CD14-positive monocyte (primary cell): ENCODE measurements around the gene DENND10. TPM values are rescaled to one million over a fixed set of nuclear protein-coding genes. Genes with fewer than 3 reads are reported as not detected.

Experiments
- DNase-seq, 3 donors: peaks; one replicate each; pipeline ENCODE4 v3.0.0-alpha.2; 2011 to 2022
- H2AFZ ChIP-seq: 2 replicates; pipeline ENCODE4 v1.6.0; 2012; ENCODE audit warnings: mild to moderate bottlenecking, low read depth, low read length, inconsistent platforms; ENCODE audit not compliant: insufficient read depth, poor library complexity, severe bottlenecking
- H3K27ac ChIP-seq, 2 donors: 1 replicate in 1 of 2; 2 replicates in 1 of 2; pipeline ENCODE4 v1.5.1; 2012 to 2013; ENCODE audit warnings: low read length in 2 of 2, control low read depth in 1 of 2, inconsistent platforms in 1 of 2, low read depth in 1 of 2, mild to moderate bottlenecking in 1 of 2
- H3K27me3 ChIP-seq, 2 donors: one replicate each; pipeline versions ENCODE4 v1.6.0 to v1.6.1; 2011 to 2013; ENCODE audit warnings: low read length in 2 of 2; ENCODE audit not compliant: control insufficient read depth in 2 of 2, insufficient read depth in 2 of 2
- H3K36me3 ChIP-seq, 2 donors: replicated peaks in 1 of 2; 1 replicate in 1 of 2; 2 replicates in 1 of 2; pipeline versions ENCODE4 v1.5.1 to v1.6.1; 2012 to 2013; ENCODE audit warnings: low read length in 2 of 2, control low read depth in 1 of 2, inconsistent platforms in 1 of 2, mild to moderate bottlenecking in 1 of 2; ENCODE audit not compliant: insufficient read depth in 2 of 2, control insufficient read depth in 1 of 2
- H3K4me1 ChIP-seq, 2 donors: 1 replicate in 1 of 2; 2 replicates in 1 of 2; pipeline versions ENCODE4 v1.5.1 to v1.6.1; 2012 to 2013; ENCODE audit warnings: low read length in 2 of 2, control low read depth in 1 of 2, inconsistent platforms in 1 of 2, mild to moderate bottlenecking in 1 of 2, moderate library complexity in 1 of 2; ENCODE audit not compliant: insufficient read depth in 2 of 2, control insufficient read depth in 1 of 2
- H3K4me2 ChIP-seq: replicated peaks from 2 replicates; pipeline ENCODE3; 2012; ENCODE audit warnings: low read length, moderate library complexity, mild to moderate bottlenecking; ENCODE audit not compliant: poor library complexity, severe bottlenecking; ENCODE audit errors: extremely low read depth
- H3K4me3 ChIP-seq, 3 experiments: fragments of 200-600 bp in 1 of 3; sonication (generic) in 1 of 3; replicated peaks in 1 of 3; 1 replicate in 2 of 3; 2 replicates in 1 of 3; pipeline ENCODE4 v1.5.1; 2011 to 2013; ENCODE audit warnings: low read length in 3 of 3, mild to moderate bottlenecking in 3 of 3, control low read depth in 2 of 3, low read depth in 2 of 3, inconsistent platforms in 1 of 3, moderate library complexity in 1 of 3
- H3K79me2 ChIP-seq: 2 replicates; pipeline ENCODE4 v1.6.0; 2012; ENCODE audit warnings: mild to moderate bottlenecking, control low read depth, inconsistent platforms, low read length, moderate library complexity; ENCODE audit not compliant: insufficient read depth
- H3K9ac ChIP-seq: 2 replicates; pipeline ENCODE4 v1.6.0; 2017; ENCODE audit warnings: low read length, mild to moderate bottlenecking; ENCODE audit not compliant: insufficient read depth, poor library complexity, severe bottlenecking
- H3K9me3 ChIP-seq, 2 donors: replicated peaks in 1 of 2; 1 replicate in 1 of 2; 2 replicates in 1 of 2; pipeline versions ENCODE4 v1.5.1 to v1.6.1; 2012 to 2013; ENCODE audit warnings: low read length in 2 of 2, control low read depth in 1 of 2; ENCODE audit not compliant: control insufficient read depth in 1 of 2, insufficient read depth in 1 of 2
- H4K20me1 ChIP-seq: 2 replicates; pipeline ENCODE4 v1.6.0; 2012; ENCODE audit warnings: mild to moderate bottlenecking, low read length, control low read depth, moderate library complexity; ENCODE audit not compliant: insufficient read depth
- H3K27ac Mint-ChIP-seq, 7 donors: one replicate each; pipeline ENCODE4 v1.8.0; 2020; ENCODE audit warnings: mild to moderate bottlenecking in 7 of 7, mixed read lengths in 7 of 7, moderate library complexity in 6 of 7, inconsistent platforms in 2 of 7
- H3K27me3 Mint-ChIP-seq, 3 donors: one replicate each; pipeline ENCODE4 v1.8.0; 2021 to 2022; ENCODE audit warnings: low read depth in 3 of 3, mild to moderate bottlenecking in 3 of 3, mixed read lengths in 3 of 3, moderate library complexity in 3 of 3, inconsistent platforms in 1 of 3
- H3K36me3 Mint-ChIP-seq, 2 donors: one replicate each; pipeline ENCODE4 v1.8.0; 2020; ENCODE audit warnings: mixed read lengths in 2 of 2, inconsistent platforms in 1 of 2, mild to moderate bottlenecking in 1 of 2
- H3K4me1 Mint-ChIP-seq: one replicate; pipeline ENCODE4 v1.8.0; 2020; ENCODE audit warnings: mild to moderate bottlenecking, mixed read lengths
- H3K4me3 Mint-ChIP-seq, 2 donors: one replicate each; pipeline ENCODE4 v1.8.0; 2020; ENCODE audit warnings: mild to moderate bottlenecking in 2 of 2, mixed read lengths in 2 of 2, moderate library complexity in 1 of 2
- H3K9me3 Mint-ChIP-seq, 7 donors: one replicate each; pipeline ENCODE4 v1.8.0; 2020 to 2022; ENCODE audit warnings: mixed read lengths in 7 of 7, mild to moderate bottlenecking in 6 of 7, moderate library complexity in 6 of 7, inconsistent platforms in 2 of 7
- WGBS: methylation state at CpG from one replicate; pipeline ENCODE4 v1.1.5; 2013; ENCODE audit warnings: missing lambda C conversion rate; ENCODE audit not compliant: insufficient coverage; 5-methylcytosine and 5-hydroxymethylcytosine counted together
- intact Hi-C, 2 donors: fragments of 100-400 bp; cut with micrococcal nuclease; formaldehyde crosslinking; loops; one replicate each; pipeline versions ENCODE4 v1.15.0 to v1.15.1; 2023
- polyA plus RNA-seq, 3 donors: library from polyadenylated mRNA; depleted of rRNA in 1 of 3; unstranded in 2 of 3; stranded (reverse) in 1 of 3; fragments of 300-500 nt in 2 of 3; fragments of >200 nt in 1 of 3; fragmentation: Illumina TruSeq in 2 of 3; gene quantifications; 1 replicate in 2 of 3; 2 replicates in 1 of 3; pipeline ENCODE4 v1.2.3, GENCODE V29; 2012 to 2021
- TF ChIP-seq, protein P1 (sequence below): fragments of 200-600 bp; IDR thresholded peaks from one replicate; pipeline ENCODE4 v1.8.0; 2022; ENCODE audit warnings: antibody characterized with exemption, mild to moderate bottlenecking

DENND10 gene
- polyA plus RNA-seq, 3 donors: 129 to 188 (median 141) TPM

DNA sequence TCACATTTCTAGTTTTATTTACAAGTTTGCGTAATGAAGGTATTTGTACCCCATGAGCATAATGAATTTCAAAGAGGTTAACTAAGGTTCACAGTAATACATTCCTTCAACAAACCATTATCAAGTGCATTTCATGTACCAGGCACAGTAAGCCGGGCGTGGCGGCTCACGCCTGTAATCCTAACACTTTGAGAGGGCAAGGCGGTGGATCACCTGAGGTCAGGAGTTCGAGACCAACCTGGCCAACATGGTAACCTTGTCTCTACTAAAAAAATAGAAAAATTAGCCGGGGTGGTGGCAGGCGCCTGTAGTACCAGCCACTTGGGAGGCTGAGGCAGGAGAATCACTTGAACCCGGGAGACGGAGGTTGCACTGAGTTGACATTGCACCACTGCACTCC is 19.0 kb upstream of the DENND10 start:
- peaks cover 0 to 3% (median 0%) of the 10 kb centered on the region in 3 donors for H3K27me3 Mint-ChIP-seq
- peaks cover 0 to 3% of the 10 kb centered on the region in 2 donors for H3K36me3 Mint-ChIP-seq
- no peak overlapping the region for H2AFZ ChIP-seq
- H3K27ac Mint-ChIP-seq: no peak overlapping the region
- H3K27me3 ChIP-seq: no peaks in the 10 kb centered on the region
- H3K4me2 ChIP-seq: no peak overlapping the region
- peaks cover 46% of the 10 kb centered on the region for H3K4me1 Mint-ChIP-seq
- TF ChIP-seq, protein P1, sequence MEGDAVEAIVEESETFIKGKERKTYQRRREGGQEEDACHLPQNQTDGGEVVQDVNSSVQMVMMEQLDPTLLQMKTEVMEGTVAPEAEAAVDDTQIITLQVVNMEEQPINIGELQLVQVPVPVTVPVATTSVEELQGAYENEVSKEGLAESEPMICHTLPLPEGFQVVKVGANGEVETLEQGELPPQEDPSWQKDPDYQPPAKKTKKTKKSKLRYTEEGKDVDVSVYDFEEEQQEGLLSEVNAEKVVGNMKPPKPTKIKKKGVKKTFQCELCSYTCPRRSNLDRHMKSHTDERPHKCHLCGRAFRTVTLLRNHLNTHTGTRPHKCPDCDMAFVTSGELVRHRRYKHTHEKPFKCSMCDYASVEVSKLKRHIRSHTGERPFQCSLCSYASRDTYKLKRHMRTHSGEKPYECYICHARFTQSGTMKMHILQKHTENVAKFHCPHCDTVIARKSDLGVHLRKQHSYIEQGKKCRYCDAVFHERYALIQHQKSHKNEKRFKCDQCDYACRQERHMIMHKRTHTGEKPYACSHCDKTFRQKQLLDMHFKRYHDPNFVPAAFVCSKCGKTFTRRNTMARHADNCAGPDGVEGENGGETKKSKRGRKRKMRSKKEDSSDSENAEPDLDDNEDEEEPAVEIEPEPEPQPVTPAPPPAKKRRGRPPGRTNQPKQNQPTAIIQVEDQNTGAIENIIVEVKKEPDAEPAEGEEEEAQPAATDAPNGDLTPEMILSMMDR: no peak
- no peak overlapping the region for H3K4me3 Mint-ChIP-seq
- peaks cover 22 to 44% of the 10 kb centered on the region in 2 donors for H3K4me1 ChIP-seq
- H3K79me2 ChIP-seq: peaks cover 24% of the 10 kb centered on the region
- no peak overlapping the region for H3K4me3 ChIP-seq
- 93% methylated on average over 10 of the region's 11 CpGs for WGBS
- intact Hi-C loops: loop anchor here (5.0 to 10.0 kb wide), 4 partner anchors 50 to 512 kb away; partner anchors contain the start of genes PRDX3 (in 1 of the 2) and TIAL1 (in 1 of the 2)
- DNase-seq: no peak
- no peak overlapping the region for H3K27ac ChIP-seq
- H4K20me1 ChIP-seq: peaks cover 5% of the 10 kb centered on the region
- peaks cover 0 to 3% (median 0%) of the 10 kb centered on the region in 7 donors for H3K9me3 Mint-ChIP-seq
- no peak overlapping the region for H3K9ac ChIP-seq
- H3K36me3 ChIP-seq: no peaks in the 10 kb centered on the region
- H3K9me3 ChIP-seq: no peaks in the 10 kb centered on the region

DNA sequence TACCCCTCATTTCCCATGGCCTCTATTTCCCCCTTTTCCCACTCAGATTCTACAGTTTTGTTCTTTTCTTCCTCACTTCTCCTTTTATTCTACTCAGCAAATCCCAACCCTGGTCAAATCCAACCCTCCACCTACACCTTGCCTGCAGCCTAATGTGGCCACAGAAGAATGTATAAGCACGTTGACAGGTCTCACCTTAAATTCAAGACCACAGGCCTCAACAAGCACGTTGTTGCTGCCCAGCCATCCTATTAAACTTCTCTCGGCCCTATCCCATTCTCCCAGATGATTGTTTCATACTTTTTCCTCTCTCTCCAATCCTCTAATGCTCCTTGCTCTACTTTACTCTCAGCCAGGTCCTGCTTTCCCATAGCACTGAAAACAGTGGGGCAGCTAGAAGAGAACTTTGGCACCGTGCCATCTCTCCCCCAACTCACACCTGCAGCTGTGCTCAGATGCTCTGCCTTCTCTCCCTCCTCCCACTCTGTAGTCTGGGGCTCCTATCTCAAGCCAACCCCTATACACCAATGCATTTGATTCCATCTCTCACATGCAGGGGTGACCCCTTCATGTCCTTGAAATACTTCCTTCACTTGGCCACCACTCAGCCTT is 16.5 kb upstream of the DENND10 start:
- Histone ChIP-seq H3K9me3 (no peaks in the 10 kb centered on the region), H3K9ac (no peak overlapping the region), H3K4me1 (peaks cover 27 to 55% of the 10 kb centered on the region in 2 donors), H3K36me3 (no peaks in the 10 kb centered on the region), H2AFZ (no peak overlapping the region), H3K27ac (peak overlapping the region in 1 of 2 donors; percentile 52), H3K4me2 (no peak overlapping the region), H4K20me1 (no peaks in the 10 kb centered on the region), H3K79me2 (peaks cover 2% of the 10 kb centered on the region), H3K4me3 (no peak overlapping the region), H3K27me3 (no peaks in the 10 kb centered on the region)
- H3K4me3 Mint-ChIP-seq: peak overlapping the region in 1 of 2 donors; percentile 54
- H3K27ac Mint-ChIP-seq: peak overlapping the region; percentile 23 to 89 (median 56)
- H3K9me3 Mint-ChIP-seq: no peaks in the 10 kb centered on the region
- peaks cover 0 to 3% (median 0%) of the 10 kb centered on the region in 3 donors for H3K27me3 Mint-ChIP-seq
- TF ChIP-seq, protein P1: no peak
- intact Hi-C loops: loop anchor here in 1 of 2 donors (10.0 kb wide), 1 partner anchor 47 kb away; no protein-coding TSS in a partner anchor
- H3K4me1 Mint-ChIP-seq: peaks cover 62% of the 10 kb centered on the region
- WGBS: 82% methylated on average over 4 of the region's 4 CpGs
- no peak for DNase-seq
- H3K36me3 Mint-ChIP-seq: peaks cover 2 to 3% of the 10 kb centered on the region in 2 donors
